ENCODE measurements around the gene LENG9. TPM values are rescaled to one million over a fixed set of nuclear protein-coding genes. Genes with fewer than 3 reads are reported as not detected.

LENG9 gene
- total RNA-seq, 1 donor from 2014 or later, result 2.9 TPM

GRCh38 chr19:54461613-54462012, 2.0 kb downstream of the LENG9 start:
- no peak for DNase-seq (ENCODE audit: low spot score)
- intact Hi-C loops (cut with DNase I), result no loop called here

- DNase-seq (ENCODE audit: low spot score), result no peak
- intact Hi-C loops (cut with DNase I), result no loop called here
Measured at GRCh38 chr19:54461210-54461609, 2.4 kb downstream of the LENG9 start.

GRCh38 chr19:54460230-54461005, 3.2 kb downstream of the LENG9 start:
- DNase-seq (ENCODE audit: low spot score), result no peak
- intact Hi-C loops (cut with DNase I), result no loop called here

- DNase-seq (ENCODE audit: low spot score), result no peak
- intact Hi-C loops (cut with DNase I), result no loop called here
Measured at GRCh38 chr19:54459282-54460229, 4.0 kb downstream of the LENG9 start.

- DNase-seq (ENCODE audit: low spot score), result no peak
- intact Hi-C loops (cut with DNase I), result no loop called here
Measured at GRCh38 chr19:54458648-54459281, 4.8 kb downstream of the LENG9 start.

- DNase-seq (ENCODE audit: low spot score), result no peak
- intact Hi-C loops (cut with DNase I), result no loop called here
Measured at GRCh38 chr19:54457773-54458647, 5.6 kb downstream of the LENG9 start.

- no peak for DNase-seq (ENCODE audit: low spot score)
Measured at GRCh38 chr19:54456423-54457373, 6.9 kb downstream of the LENG9 start.

GRCh38 chr19:54455786-54456422, 7.7 kb downstream of the LENG9 start:
- intact Hi-C loops (cut with DNase I), result no loop called here
- no peak for DNase-seq (ENCODE audit: low spot score)

More at GRCh38 chr19:54456423-54457373, 6.9 kb downstream of the LENG9 start:
- intact Hi-C loops (cut with DNase I), result no loop called here

GRCh38 chr19:54454781-54455675, 8.6 kb downstream of the LENG9 start:
- intact Hi-C loops (cut with DNase I), result no loop called here
- no peak for DNase-seq (ENCODE audit: low spot score)

GRCh38 chr19:54453921-54454780, 9.4 kb downstream of the LENG9 start:
- intact Hi-C loops (cut with DNase I), result no loop called here
- no peak for DNase-seq (ENCODE audit: low spot score)

GRCh38 chr19:54452626-54453025, 11.0 kb downstream of the LENG9 start:
- intact Hi-C loops (cut with DNase I), result no loop called here
- DNase-seq (ENCODE audit: low spot score), result no peak

- no peak for DNase-seq (ENCODE audit: low spot score)
Measured at GRCh38 chr19:54451997-54452396, 11.6 kb downstream of the LENG9 start.

GRCh38 chr19:54451331-54451871, 12.2 kb downstream of the LENG9 start:
- intact Hi-C loops (cut with DNase I), result no loop called here
- no peak for DNase-seq (ENCODE audit: low spot score)

More at GRCh38 chr19:54451997-54452396, 11.6 kb downstream of the LENG9 start:
- intact Hi-C loops (cut with DNase I), result no loop called here

GRCh38 chr19:54449701-54450069, 13.9 kb downstream of the LENG9 start:
- no peak for DNase-seq (ENCODE audit: low spot score)
- intact Hi-C loops (cut with DNase I), result loop anchor here (10.0 kb wide), 1 partner anchor 245 kb away; the partner anchor contains the start of gene RPS9
